SK-N-SH (cell line): ENCODE results near the gene AKR1D1. TPM values are rescaled to one million over a fixed set of nuclear protein-coding genes. Genes with fewer than 3 reads are reported as not detected.

Experiments used
- CTCF ChIA-PET: fragments of 300-600, 350-600 bp; formaldehyde crosslinking; extraction: SDS; loops from one replicate; lab custom pipeline; 2021; lab: Yijun Ruan, JAX
- POLR2A ChIA-PET: fragments of 350-600 bp; sonication (Branson Sonifier 250); formaldehyde crosslinking; extraction: SDS; loops from one replicate; lab custom pipeline; 2020; ENCODE audit warnings: antibody characterized with exemption, inconsistent platforms; lab: Yijun Ruan, JAX
- DNase-seq: peaks from one replicate; pipeline ENCODE4 v3.0.0; 2012
- H2AFZ ChIP-seq: fragments of 200-600 bp; sonication (generic); 2 replicates; pipeline ENCODE4 v1.8.1; 2016; ENCODE audit warnings: antibody characterized with exemption, mild to moderate bottlenecking, low read depth
- H3F3A ChIP-seq: fragments of 200-600 bp; sonication (generic); replicated peaks from 2 replicates; pipeline ENCODE3; 2016; ENCODE audit warnings: antibody characterized with exemption, mild to moderate bottlenecking; ENCODE audit not compliant: insufficient read depth
- H3K27ac ChIP-seq, 2 experiments: fragments of 200-500 bp in 1 of 2; fragments of 200-600 bp in 1 of 2; sonication (Bioruptor generic) in 1 of 2; sonication (generic), shearing (Covaris generic) in 1 of 2; 2 replicates each; pipeline versions ENCODE4 v1.5.1 to v1.6.1; 2014 to 2016; ENCODE audit warnings: low read depth in 2 of 2, inconsistent platforms in 1 of 2, low read length in 1 of 2, mild to moderate bottlenecking in 1 of 2, mixed read lengths in 1 of 2
- H3K27me3 ChIP-seq: fragments of 200-600 bp; sonication (generic), shearing (Covaris generic); 2 replicates; pipeline ENCODE4 v1.6.1; 2016; ENCODE audit warnings: mixed run types; ENCODE audit not compliant: insufficient read depth
- H3K36me3 ChIP-seq, 2 experiments: fragments of 200-500 bp in 1 of 2; fragments of 200-600 bp in 1 of 2; sonication (Bioruptor generic) in 1 of 2; sonication (generic) in 1 of 2; replicated peaks in 1 of 2; 2 replicates each; pipeline versions ENCODE3 to v1.5.1; 2014 to 2016; ENCODE audit warnings: low read length in 1 of 2, mild to moderate bottlenecking in 1 of 2; ENCODE audit not compliant: insufficient read depth in 2 of 2, control insufficient read depth in 1 of 2
- H3K4me1 ChIP-seq, 2 experiments: fragments of 200-500 bp in 1 of 2; fragments of 200-600 bp in 1 of 2; sonication (Bioruptor generic) in 1 of 2; sonication (generic), shearing (Covaris generic) in 1 of 2; 2 replicates each; pipeline versions ENCODE4 v1.5.1 to v1.6.1; 2014 to 2016; ENCODE audit warnings: low read depth in 1 of 2, low read length in 1 of 2, mixed run types in 1 of 2; ENCODE audit not compliant: insufficient read depth in 2 of 2, control insufficient read depth in 1 of 2
- H3K4me2 ChIP-seq: fragments of 200-600 bp; sonication (generic), shearing (Covaris generic); 2 replicates; pipeline ENCODE4 v1.6.1; 2017; ENCODE audit warnings: mixed run types
- H3K4me3 ChIP-seq, 2 experiments: fragments of 200-500 bp in 1 of 2; fragments of 200-600 bp in 1 of 2; sonication (Bioruptor generic) in 1 of 2; sonication (generic), shearing (Covaris generic) in 1 of 2; 2 replicates each; pipeline versions ENCODE4 v1.5.1 to v1.8.1; 2014 to 2016; ENCODE audit warnings: low read depth in 2 of 2, inconsistent platforms in 1 of 2, low read length in 1 of 2, mild to moderate bottlenecking in 1 of 2, mixed read lengths in 1 of 2, moderate library complexity in 1 of 2
- H3K79me2 ChIP-seq: fragments of 200-600 bp; sonication (generic); 2 replicates; pipeline ENCODE4 v1.8.1; 2017; ENCODE audit warnings: mild to moderate bottlenecking; ENCODE audit not compliant: insufficient read depth
- H3K9ac ChIP-seq: fragments of 200-600 bp; sonication (generic); 2 replicates; pipeline ENCODE4 v1.6.1; 2017; ENCODE audit warnings: mixed run types
- H3K9me2 ChIP-seq: fragments of 200-600 bp; sonication (generic); 2 replicates; pipeline ENCODE4 v1.6.1; 2017; ENCODE audit warnings: mixed run types
- H3K9me3 ChIP-seq: fragments of 200-600 bp; sonication (generic); 2 replicates; pipeline ENCODE4 v1.6.1; 2017; ENCODE audit warnings: mixed run types, mild to moderate bottlenecking, moderate library complexity
- H4K20me1 ChIP-seq: fragments of 200-600 bp; sonication (generic); 2 replicates; pipeline ENCODE4 v1.6.1; 2017; ENCODE audit warnings: mild to moderate bottlenecking, mixed run types; ENCODE audit not compliant: insufficient read depth
- CHD2 ChIP-seq: fragments of 150-350 bp; IDR thresholded peaks from 2 replicates; pipeline ENCODE4 v1.6.1; 2018; ENCODE audit warnings: low read length; ENCODE audit not compliant: partially characterized antibody
- EP300 ChIP-seq, 2 experiments: IDR thresholded peaks; 2 replicates each; pipeline versions ENCODE4 v1.4.0 to v1.6.1; 2012; ENCODE audit warnings: borderline replicate concordance in 1 of 2, low read depth in 1 of 2, low read length in 1 of 2
- EZH2phosphoT487 ChIP-seq: fragments of 200-600 bp; sonication (generic); IDR thresholded peaks from 2 replicates; pipeline ENCODE4 v1.6.1; 2017; ENCODE audit warnings: low read depth, mixed run types, mild to moderate bottlenecking, antibody characterized with exemption, moderate library complexity, borderline replicate concordance
- FOSL2 ChIP-seq: IDR thresholded peaks from 2 replicates; pipeline ENCODE4 v1.4.0; 2012; ENCODE audit warnings: low read depth, mild to moderate bottlenecking, moderate library complexity, borderline replicate concordance
- GATA2 ChIP-seq: sonication (generic); formaldehyde crosslinking; IDR thresholded peaks from 2 replicates; pipeline ENCODE4 v1.5.0; 2020; ENCODE audit warnings: mild to moderate bottlenecking, missing genetic modification reagents
- NFIC ChIP-seq: IDR thresholded peaks from 2 replicates; pipeline ENCODE4 v1.4.0; 2012; ENCODE audit warnings: borderline replicate concordance
- NRF1 ChIP-seq: IDR thresholded peaks from 2 replicates; pipeline ENCODE4 v1.6.1; 2012; ENCODE audit warnings: low read depth, mild to moderate bottlenecking, low read length
- POLR2AphosphoS5 ChIP-seq: IDR thresholded peaks from 2 replicates; pipeline ENCODE4 v1.6.1; 2012; ENCODE audit warnings: low read depth, low read length
- RCOR1 ChIP-seq: fragments of 150-350 bp; IDR thresholded peaks from 2 replicates; pipeline ENCODE4 v1.6.1; 2017; ENCODE audit warnings: antibody characterized with exemption, low read length
- REST ChIP-seq: IDR thresholded peaks from 2 replicates; pipeline ENCODE4 v1.6.1; 2012; ENCODE audit warnings: mild to moderate bottlenecking, low read depth, low read length, moderate library complexity
- RXRA ChIP-seq: IDR thresholded peaks from 2 replicates; pipeline ENCODE4 v1.4.0; 2012; ENCODE audit warnings: low read depth, mild to moderate bottlenecking, borderline replicate concordance
- SMC3 ChIP-seq: IDR thresholded peaks from 2 replicates; pipeline ENCODE4 v1.6.1; 2012; ENCODE audit warnings: low read depth, low read length, improper control_type of control experiment
- USF2 ChIP-seq: fragments of 150-350 bp; IDR thresholded peaks from 2 replicates; pipeline ENCODE4 v1.6.1; 2017; ENCODE audit warnings: antibody characterized with exemption, low read length, low read depth, borderline replicate concordance
- WGBS: methylation state at CpG from one replicate; pipeline ENCODE4 v1.1.6; 2017; ENCODE audit warnings: low lambda C conversion rate; 5-methylcytosine and 5-hydroxymethylcytosine counted together
- polyA plus RNA-seq, 3 experiments: library from polyadenylated mRNA; depleted of rRNA; stranded (reverse); fragments of >200 nt; gene quantifications; 2 replicates each; pipeline ENCODE4 v1.2.3, GENCODE V29; 2012
- TF ChIP-seq, protein P1 (sequence below): IDR thresholded peaks from 2 replicates; pipeline ENCODE4 v1.4.0; 2012; ENCODE audit warnings: low read depth

The AKR1D1 gene
- polyA plus RNA-seq, 1 of the 3 experiments (the other 2 are of a cell fraction), result not detected

DNA sequence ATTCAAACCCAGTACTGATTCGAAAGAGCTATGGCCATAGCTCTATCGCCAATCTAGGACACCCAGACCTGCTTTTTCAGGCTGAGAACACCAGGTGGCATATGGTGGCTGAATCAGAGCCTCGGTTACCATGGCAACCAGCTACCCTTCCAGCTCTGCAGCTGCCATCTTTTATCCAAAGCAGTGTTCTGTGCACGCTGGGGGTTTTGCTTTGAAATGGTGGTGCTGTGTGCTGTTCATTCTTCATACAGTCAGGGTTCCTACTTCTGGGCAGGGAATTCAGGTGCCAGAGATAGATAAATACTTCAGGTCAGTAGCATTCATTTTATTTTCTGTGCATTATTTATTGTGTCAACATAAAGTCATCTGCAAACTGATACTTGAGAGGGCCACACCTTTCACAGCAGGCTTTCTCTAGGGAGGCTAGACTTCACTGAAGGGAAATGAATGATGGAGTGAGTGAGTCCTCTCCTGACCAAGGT, 85.4 kb downstream of the AKR1D1 start (continued):
- peak; percentile 30 for TF ChIP-seq GATA2 (CRISPR knock-in tag)
- no peak for TF ChIP-seq NRF1
- TF ChIP-seq EZH2phosphoT487, result no peak
- TF ChIP-seq REST, result no peak
- TF ChIP-seq, protein P1, sequence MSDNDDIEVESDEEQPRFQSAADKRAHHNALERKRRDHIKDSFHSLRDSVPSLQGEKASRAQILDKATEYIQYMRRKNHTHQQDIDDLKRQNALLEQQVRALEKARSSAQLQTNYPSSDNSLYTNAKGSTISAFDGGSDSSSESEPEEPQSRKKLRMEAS, result no peak

DNA sequence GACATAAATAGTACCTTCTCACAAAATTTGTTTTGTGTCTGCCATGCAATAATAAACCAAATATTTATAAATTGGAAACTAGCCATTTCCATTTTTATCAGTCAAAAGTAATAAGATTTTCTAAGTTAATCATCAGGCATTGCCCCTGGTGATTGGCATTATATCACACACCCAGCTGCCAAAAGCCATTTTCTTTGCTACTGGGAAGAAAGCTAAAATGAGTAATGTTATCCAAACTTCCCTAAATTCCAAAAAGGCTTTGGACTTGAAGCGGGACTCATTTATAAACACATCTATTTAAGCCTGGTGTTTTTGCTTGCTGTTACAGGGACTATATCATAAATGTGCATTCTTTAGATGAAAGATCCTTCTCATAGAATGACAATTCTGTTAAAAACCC, 86.0 kb downstream of the AKR1D1 start:
- TF ChIP-seq NFIC, result no peak
- no peak for TF ChIP-seq CHD2
- no peak for TF ChIP-seq SMC3
- TF ChIP-seq RCOR1, result no peak
- no peak; a peak in 1 of 4 replicates for TF ChIP-seq EP300 (IDR thresholded peaks at IDR 0.05; ENCODE audit: borderline replicate concordance in 1 of 2, low read depth in 1 of 2, low read length in 1 of 2)
- no peak for TF ChIP-seq POLR2AphosphoS5
- TF ChIP-seq RXRA, result no peak
- TF ChIP-seq FOSL2, result no peak
- no peak for TF ChIP-seq USF2
- no peaks in the 10 kb centered on the region for H3F3A ChIP-seq
- WGBS, result 51% methylated on average over 1 of the region's 1 CpG
- H4K20me1 ChIP-seq, result no peaks in the 10 kb centered on the region
- CTCF ChIA-PET, result interaction anchor here (0.9 to 5.2 kb wide), 25 partner anchors 8 to 691 kb away, joined by 3 to 80 read pairs (median 4); no protein-coding TSS in a partner anchor
- H3K9me2 ChIP-seq, result no peaks in the 10 kb centered on the region
- no peak for DNase-seq
- H2AFZ ChIP-seq, result no peak overlapping the region; the same call in 1 of the 2 replicates
- H3K9me3 ChIP-seq, result no peaks in the 10 kb centered on the region
- no peaks in the 10 kb centered on the region for H3K36me3 ChIP-seq
- POLR2A ChIA-PET, result interaction anchor here (1.1 kb wide), 2 partner anchors 297 to 576 kb away, joined by 5 to 10 read pairs; partner anchors contain the start of gene TRIM24
- H3K27me3 ChIP-seq, result no peaks in the 10 kb centered on the region
- no peak overlapping the region for H3K4me2 ChIP-seq
- H3K9ac ChIP-seq, result no peak overlapping the region
- H3K27ac ChIP-seq, result peak overlapping the region in 1 of 2 experiments; percentile 86; a peak in 2 of 4 replicates
- H3K4me3 ChIP-seq, result no peak overlapping the region
- H3K79me2 ChIP-seq, result no peaks in the 10 kb centered on the region
- H3K4me1 ChIP-seq, result peaks cover 0 to 9% of the 10 kb centered on the region in 2 experiments; a peak in 2 of 4 replicates
